Peyer's patch (tissue), 4 donors: Measurements from ENCODE around the gene STAM.

Experiments
- CTCF ChIP-seq, 6 experiments: fragments of 450-650 bp in 4 of 6; fragments of 200-600 bp in 2 of 6; sonication (generic) in 1 of 6; IDR thresholded peaks; one replicate each; pipeline ENCODE4 v1.5.1; 2017 to 2019; ENCODE audit warnings: antibody characterized with exemption in 6 of 6, mild to moderate bottlenecking in 3 of 6, moderate library complexity in 1 of 6
- POLR2A ChIP-seq, 2 donors: fragments of 450-650 bp; IDR thresholded peaks; one replicate each; pipeline ENCODE4 v1.5.1; 2017; ENCODE audit warnings: antibody characterized with exemption in 2 of 2, mild to moderate bottlenecking in 2 of 2, moderate library complexity in 2 of 2

GRCh38 chr10:17657103-17657500 is 13.2 kb downstream of the STAM start:
- no peak for TF ChIP-seq CTCF (IDR thresholded peaks at IDR 0.05)
- TF ChIP-seq POLR2A (IDR thresholded peaks at IDR 0.05), result no peak
